ENCODE data around the gene CALN1.

DNA sequence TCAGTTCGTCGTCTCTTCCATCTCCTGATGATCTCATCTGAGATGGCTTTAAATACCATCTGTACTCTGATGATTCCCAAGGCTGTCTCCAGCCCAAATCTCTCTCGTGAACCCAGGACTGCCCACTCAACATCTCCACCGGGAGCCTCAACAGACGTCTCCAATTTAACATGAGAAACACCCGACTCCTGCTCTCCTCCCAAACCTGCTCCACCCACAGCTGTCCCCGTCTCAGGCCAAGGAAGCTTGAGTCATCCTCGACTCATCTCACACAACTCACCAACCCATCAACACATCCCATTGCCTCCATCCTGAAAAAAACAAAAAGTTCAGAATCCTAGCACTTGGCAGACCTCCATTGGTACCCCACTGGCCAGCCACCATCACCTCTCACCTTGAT, 29.7 kb upstream of the CALN1 start:
- TF ChIP-seq, protein P1, sequence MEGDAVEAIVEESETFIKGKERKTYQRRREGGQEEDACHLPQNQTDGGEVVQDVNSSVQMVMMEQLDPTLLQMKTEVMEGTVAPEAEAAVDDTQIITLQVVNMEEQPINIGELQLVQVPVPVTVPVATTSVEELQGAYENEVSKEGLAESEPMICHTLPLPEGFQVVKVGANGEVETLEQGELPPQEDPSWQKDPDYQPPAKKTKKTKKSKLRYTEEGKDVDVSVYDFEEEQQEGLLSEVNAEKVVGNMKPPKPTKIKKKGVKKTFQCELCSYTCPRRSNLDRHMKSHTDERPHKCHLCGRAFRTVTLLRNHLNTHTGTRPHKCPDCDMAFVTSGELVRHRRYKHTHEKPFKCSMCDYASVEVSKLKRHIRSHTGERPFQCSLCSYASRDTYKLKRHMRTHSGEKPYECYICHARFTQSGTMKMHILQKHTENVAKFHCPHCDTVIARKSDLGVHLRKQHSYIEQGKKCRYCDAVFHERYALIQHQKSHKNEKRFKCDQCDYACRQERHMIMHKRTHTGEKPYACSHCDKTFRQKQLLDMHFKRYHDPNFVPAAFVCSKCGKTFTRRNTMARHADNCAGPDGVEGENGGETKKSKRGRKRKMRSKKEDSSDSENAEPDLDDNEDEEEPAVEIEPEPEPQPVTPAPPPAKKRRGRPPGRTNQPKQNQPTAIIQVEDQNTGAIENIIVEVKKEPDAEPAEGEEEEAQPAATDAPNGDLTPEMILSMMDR (IDR thresholded peaks at IDR 0.05) = no peak
- no peak for TF ChIP-seq ZFX (IDR thresholded peaks at IDR 0.05; ENCODE audit: borderline replicate concordance)

Data from 22Rv1 (cell line).